ENCODE data around the gene LRRC4C.

DNA sequence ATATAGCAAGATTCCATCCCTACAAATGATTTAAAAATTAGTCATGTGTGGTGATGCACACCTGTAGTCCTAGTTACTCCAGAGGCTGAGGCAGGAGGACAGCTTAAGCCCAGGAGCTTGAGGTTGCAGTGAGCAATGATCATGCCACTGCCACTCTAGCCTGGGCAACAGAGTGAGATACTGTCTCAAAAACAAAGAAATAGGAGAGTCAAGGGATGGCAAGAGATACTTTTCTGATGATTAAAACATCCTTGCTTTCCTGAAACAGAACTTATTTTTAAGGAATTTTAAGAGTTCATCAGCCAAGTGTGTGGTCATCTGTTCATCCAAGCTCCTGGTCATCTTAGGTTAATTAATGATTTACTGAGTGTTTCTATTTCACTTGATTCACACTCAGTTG lies 1252.0 kb downstream of the LRRC4C start:
- TF ChIP-seq TAF1 (IDR thresholded peaks at IDR 0.05; ENCODE audit: low read depth, low read length) (no peak), POLR2AphosphoS5 (IDR thresholded peaks at IDR 0.05; ENCODE audit: low read depth, low read length) (no peak), POLR2A (IDR thresholded peaks at IDR 0.05; ENCODE audit: low read depth, low read length) (no peak), POU2F2 (IDR thresholded peaks at IDR 0.05; ENCODE audit: low read depth, low read length) (no peak), PAX5 (IDR thresholded peaks at IDR 0.05; ENCODE audit: insufficient read depth, low read length, severe bottlenecking) (no peak)

Measured in GM12891 (cell line).